DOHH2 (cell line): ENCODE measurements around the gene BIRC7.

ENCODE experiments used
- H3F3A ChIP-seq: fragments of 200-600 bp; sonication (generic), shearing (Covaris generic); 2 replicates; pipeline ENCODE4 v1.6.0; 2016; ENCODE audit warnings: antibody characterized with exemption, mild to moderate bottlenecking; ENCODE audit not compliant: control insufficient read depth, insufficient read depth
- H3K27ac ChIP-seq: fragments of 200-600 bp; sonication (generic); 2 replicates; pipeline ENCODE4 v1.5.1; 2014; ENCODE audit warnings: low read depth, mild to moderate bottlenecking, low read length, moderate library complexity
- H3K27me3 ChIP-seq: fragments of 200-600 bp; sonication (generic); 2 replicates; pipeline ENCODE4 v1.6.1; 2014; ENCODE audit warnings: mild to moderate bottlenecking, low read length, mixed read lengths; ENCODE audit not compliant: control insufficient read depth
- H3K36me3 ChIP-seq: fragments of 200-600 bp; sonication (generic); 2 replicates; pipeline ENCODE4 v1.6.1; 2014; ENCODE audit warnings: mild to moderate bottlenecking, low read length, moderate library complexity, mixed read lengths; ENCODE audit not compliant: control insufficient read depth
- H3K4me1 ChIP-seq: fragments of 200-600 bp; sonication (generic); 2 replicates; pipeline ENCODE4 v1.6.1; 2014; ENCODE audit warnings: mild to moderate bottlenecking, low read length, mixed read lengths; ENCODE audit not compliant: control insufficient read depth
- H3K4me2 ChIP-seq: fragments of 200-600 bp; sonication (generic); 2 replicates; pipeline ENCODE4 v1.6.0; 2014; ENCODE audit warnings: mild to moderate bottlenecking, low read length, moderate library complexity
- H3K4me3 ChIP-seq: fragments of 200-600 bp; sonication (generic); 2 replicates; pipeline ENCODE4 v1.5.1; 2014; ENCODE audit warnings: mild to moderate bottlenecking, low read length, mixed read lengths
- H3K79me2 ChIP-seq: fragments of 200-600 bp; sonication (generic); 2 replicates; pipeline ENCODE4 v1.6.1; 2014; ENCODE audit warnings: mild to moderate bottlenecking, low read length, mixed read lengths; ENCODE audit not compliant: control insufficient read depth
- H3K9me2 ChIP-seq: fragments of 200-600 bp; sonication (generic); replicated peaks from 2 replicates; pipeline ENCODE4 v1.6.1; 2014; ENCODE audit warnings: mild to moderate bottlenecking, low read length, mixed read lengths; ENCODE audit not compliant: control insufficient read depth
- H3K9me3 ChIP-seq: fragments of 200-600 bp; sonication (generic); 2 replicates; pipeline ENCODE4 v1.6.1; 2014; ENCODE audit warnings: antibody characterized with exemption, low read length, mixed read lengths; ENCODE audit not compliant: control insufficient read depth, insufficient read depth
- H4K20me1 ChIP-seq: fragments of 200-600 bp; sonication (generic); 2 replicates; pipeline ENCODE4 v1.6.0; 2014; ENCODE audit warnings: low read depth, mild to moderate bottlenecking, antibody characterized with exemption, low read length, moderate library complexity; ENCODE audit not compliant: control insufficient read depth, insufficient read depth
- EZH2phosphoT487 ChIP-seq: fragments of 200-600 bp; sonication (generic); IDR thresholded peaks from 2 replicates; pipeline ENCODE4 v1.6.1; 2017; ENCODE audit warnings: borderline replicate concordance, mild to moderate bottlenecking, antibody characterized with exemption, low read length, moderate library complexity, mixed read lengths
- TF ChIP-seq, protein P1 (sequence below): fragments of 200-600 bp; sonication (generic); IDR thresholded peaks from one replicate; pipeline ENCODE4 v1.5.1; 2014; ENCODE audit warnings: antibody characterized with exemption, mild to moderate bottlenecking, low read depth, low read length; ENCODE audit not compliant: poor library complexity, severe bottlenecking

The BIRC7 gene

DNA sequence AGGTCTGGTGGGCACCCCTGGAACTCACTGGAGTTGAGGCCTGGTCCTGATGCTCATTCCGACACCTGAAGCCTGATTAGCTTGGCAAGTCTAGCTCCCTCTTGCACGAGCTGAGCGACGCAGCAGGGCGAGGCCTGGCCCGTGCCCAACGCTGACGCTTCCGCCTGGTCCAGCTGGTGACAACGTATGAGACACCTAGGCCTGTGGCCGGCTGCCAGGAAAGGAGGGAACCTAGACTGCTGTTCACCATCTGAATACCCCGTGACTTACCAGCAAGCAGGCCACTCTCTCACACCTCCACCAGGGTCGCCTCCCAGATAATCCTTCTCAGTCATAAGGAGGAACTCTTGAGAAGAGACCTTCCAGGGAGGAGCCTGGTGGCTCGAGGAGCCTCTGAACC lies 44.3 kb upstream of the BIRC7 start:
- Histone ChIP-seq H3K36me3 (peaks cover 18% of the 10 kb centered on the region), H3K79me2 (peaks cover 12% of the 10 kb centered on the region), H3K4me1 (no peaks in the 10 kb centered on the region), H4K20me1 (0 out of 2 replicates have a peak, but pooled peaks cover 5% of the 10 kb centered on the region), H3K9me3 (no peaks in the 10 kb centered on the region), H3K4me2 (no peak overlapping the region), H3K4me3 (no peak overlapping the region), H3K9me2 (no peaks in the 10 kb centered on the region), H3K27ac (no peak overlapping the region), H3F3A (no peaks in the 10 kb centered on the region), H3K27me3 (no peaks in the 10 kb centered on the region)
- TF ChIP-seq, protein P1, sequence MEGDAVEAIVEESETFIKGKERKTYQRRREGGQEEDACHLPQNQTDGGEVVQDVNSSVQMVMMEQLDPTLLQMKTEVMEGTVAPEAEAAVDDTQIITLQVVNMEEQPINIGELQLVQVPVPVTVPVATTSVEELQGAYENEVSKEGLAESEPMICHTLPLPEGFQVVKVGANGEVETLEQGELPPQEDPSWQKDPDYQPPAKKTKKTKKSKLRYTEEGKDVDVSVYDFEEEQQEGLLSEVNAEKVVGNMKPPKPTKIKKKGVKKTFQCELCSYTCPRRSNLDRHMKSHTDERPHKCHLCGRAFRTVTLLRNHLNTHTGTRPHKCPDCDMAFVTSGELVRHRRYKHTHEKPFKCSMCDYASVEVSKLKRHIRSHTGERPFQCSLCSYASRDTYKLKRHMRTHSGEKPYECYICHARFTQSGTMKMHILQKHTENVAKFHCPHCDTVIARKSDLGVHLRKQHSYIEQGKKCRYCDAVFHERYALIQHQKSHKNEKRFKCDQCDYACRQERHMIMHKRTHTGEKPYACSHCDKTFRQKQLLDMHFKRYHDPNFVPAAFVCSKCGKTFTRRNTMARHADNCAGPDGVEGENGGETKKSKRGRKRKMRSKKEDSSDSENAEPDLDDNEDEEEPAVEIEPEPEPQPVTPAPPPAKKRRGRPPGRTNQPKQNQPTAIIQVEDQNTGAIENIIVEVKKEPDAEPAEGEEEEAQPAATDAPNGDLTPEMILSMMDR = no peak
- no peak for TF ChIP-seq EZH2phosphoT487

DNA sequence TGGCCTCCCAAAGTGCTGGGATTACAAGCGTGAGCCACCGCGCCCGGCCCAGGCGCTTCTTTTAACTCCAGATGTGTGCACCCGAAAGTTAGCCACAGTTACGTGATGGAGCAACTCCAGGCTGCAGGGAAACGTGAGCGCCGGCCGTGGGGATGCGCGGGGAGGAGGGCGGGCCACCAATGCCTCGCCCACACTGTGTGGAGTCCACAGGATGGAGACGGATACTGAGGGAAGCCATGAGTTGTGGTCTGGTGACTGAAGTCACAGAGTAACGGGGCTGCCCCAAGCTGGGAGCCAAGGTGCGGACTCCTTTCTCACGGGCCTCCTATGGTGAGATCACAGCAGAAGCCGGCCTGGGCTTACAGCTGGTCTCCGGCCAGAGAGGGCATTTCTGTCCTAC lies 43.0 kb upstream of the BIRC7 start:
- no peaks in the 10 kb centered on the region for H3K27me3 ChIP-seq
- H3K36me3 ChIP-seq = peaks cover 31% of the 10 kb centered on the region
- H4K20me1 ChIP-seq = peaks cover 16% of the 10 kb centered on the region
- H3K27ac ChIP-seq = no peak overlapping the region
- no peak overlapping the region for H3K4me2 ChIP-seq
- no peaks in the 10 kb centered on the region for H3F3A ChIP-seq
- no peaks in the 10 kb centered on the region for H3K4me1 ChIP-seq
- H3K9me2 ChIP-seq = no peaks in the 10 kb centered on the region
- H3K9me3 ChIP-seq = no peaks in the 10 kb centered on the region
- TF ChIP-seq, protein P1 = no peak
- no peak for TF ChIP-seq EZH2phosphoT487
- peaks cover 25% of the 10 kb centered on the region for H3K79me2 ChIP-seq
- no peak overlapping the region for H3K4me3 ChIP-seq

DNA sequence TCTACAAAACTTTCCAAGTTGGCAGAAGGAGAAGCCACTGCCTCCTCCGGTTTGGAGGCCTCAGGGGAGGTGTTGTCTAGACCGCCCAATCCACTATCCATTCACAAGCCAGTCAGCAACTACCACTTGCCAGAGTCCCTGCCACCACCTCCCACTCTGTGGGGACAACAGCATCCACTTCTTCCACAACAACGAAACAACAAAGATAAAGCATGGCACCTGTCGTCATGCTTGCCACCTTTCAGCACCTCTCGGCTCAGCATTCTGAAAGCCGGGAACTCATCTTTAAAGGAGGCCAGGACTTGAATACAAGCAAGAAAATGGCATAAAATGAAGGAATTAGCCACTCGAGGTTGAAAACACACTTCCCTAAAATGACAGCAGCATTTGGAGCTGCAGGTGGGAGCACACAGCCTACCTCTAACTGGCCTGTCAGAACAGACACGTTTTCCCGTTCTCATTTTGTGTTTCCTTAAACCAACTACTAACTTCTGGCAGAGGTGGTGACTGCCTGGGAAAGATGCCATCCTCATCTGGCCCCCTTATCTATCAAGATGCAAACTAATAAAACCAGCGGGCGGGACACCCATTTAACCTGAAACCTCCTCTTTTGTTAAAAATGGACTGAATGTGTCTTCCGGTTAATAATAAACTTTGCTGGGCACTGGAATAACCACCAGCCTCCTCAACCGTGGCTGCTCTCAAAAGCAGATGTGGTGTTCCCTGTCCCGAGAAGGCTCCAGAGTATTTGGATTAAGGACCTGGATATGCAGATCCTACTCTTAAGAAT lies 41.5 kb upstream of the BIRC7 start:
- Histone ChIP-seq H3K27ac (no peak overlapping the region), H3K27me3 (no peaks in the 10 kb centered on the region), H3K36me3 (peaks cover 43% of the 10 kb centered on the region), H3K9me3 (no peaks in the 10 kb centered on the region), H3K4me2 (no peak overlapping the region), H4K20me1 (peaks cover 21% of the 10 kb centered on the region), H3K4me3 (no peak overlapping the region), H3K9me2 (no peaks in the 10 kb centered on the region), H3F3A (no peaks in the 10 kb centered on the region), H3K4me1 (no peaks in the 10 kb centered on the region), H3K79me2 (peaks cover 40% of the 10 kb centered on the region)
- no peak for TF ChIP-seq EZH2phosphoT487
- TF ChIP-seq, protein P1 = no peak
